Fibroblast of skin of abdomen (primary cell): ENCODE data around the gene PTPN12.
"Not testable (repeated sequence)": the region's sequence is repeated elsewhere in the genome, so short reads cannot be mapped to it uniquely, and the experiment has no call there.

ENCODE experiments used
- DNase-seq: peaks from one replicate; pipeline ENCODE4 v3.0.0-alpha.2; 2013

PTPN12 gene

DNA sequence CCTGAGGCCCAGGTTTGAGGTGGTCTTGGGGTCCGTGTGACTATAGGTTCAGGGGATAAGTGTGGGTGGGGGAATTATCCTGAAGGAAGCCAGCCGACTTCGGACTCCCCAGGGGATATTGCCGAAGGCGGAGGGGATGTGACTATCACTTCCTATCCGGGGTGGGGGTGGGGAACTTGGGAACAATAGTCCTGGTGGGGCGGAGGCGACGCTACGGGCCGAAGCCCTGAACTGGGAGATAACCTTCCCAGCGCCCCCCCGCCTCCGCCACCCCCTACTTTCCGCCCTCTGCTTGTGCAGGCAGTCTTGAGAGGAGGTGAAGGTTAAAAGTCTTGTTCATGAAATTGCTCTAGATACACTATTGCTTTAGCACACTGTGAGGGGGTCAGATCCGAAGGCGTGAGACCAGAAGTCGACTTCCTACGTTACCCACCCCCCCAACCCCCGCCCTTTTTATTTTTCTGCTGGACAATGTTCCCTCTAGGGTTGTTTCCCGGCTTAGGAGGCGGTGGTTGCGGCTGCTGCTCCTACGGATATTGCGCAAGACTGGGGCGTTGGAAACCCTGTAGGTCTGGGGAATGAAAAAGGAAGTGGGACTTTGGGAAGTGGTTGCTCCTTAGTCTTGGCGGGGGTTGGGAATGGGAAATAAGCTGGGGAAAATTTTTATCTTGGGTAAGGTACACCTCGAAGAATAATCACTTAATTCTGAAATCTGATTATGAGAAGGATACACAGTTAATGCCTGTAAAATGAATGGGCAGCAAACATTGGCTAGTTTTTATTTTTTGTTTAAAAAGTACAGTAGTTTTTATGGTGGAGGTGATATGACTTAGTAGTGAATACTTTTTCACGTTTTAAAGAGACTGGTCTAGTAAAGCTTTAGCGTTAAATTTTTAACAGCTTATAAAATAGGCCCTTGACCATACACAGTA lies 1.5 kb downstream of the PTPN12 start:
- DNase-seq, result peak; percentile 94

GRCh38 chr7:77540402-77540822 lies 3.3 kb downstream of the PTPN12 start:
- no peak for DNase-seq

GRCh38 chr7:77540993-77541392 lies 3.9 kb downstream of the PTPN12 start:
- not testable (repeated sequence) for DNase-seq

DNA sequence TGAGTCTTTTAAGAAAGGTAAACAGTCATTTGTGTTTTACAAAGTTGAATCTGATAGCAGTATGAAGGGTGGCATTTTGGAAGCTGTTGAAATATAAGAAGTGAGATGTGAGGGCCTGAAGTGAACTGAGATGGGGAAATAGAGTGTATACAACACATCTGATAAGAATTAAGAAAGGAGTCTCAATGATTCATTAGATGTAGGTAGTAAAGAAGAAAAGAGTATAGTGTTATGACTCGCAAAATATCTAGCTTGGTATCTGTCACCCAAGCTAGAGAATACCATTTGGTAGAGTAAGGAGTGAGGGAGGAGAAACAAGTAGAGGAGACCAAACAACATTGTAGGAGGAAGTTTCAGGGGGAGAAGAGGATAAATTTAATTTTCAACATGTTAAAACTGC lies 5.3 kb downstream of the PTPN12 start:
- DNase-seq, result peak; percentile 53

GRCh38 chr7:77542895-77543294 lies 5.8 kb downstream of the PTPN12 start:
- no peak for DNase-seq

DNA sequence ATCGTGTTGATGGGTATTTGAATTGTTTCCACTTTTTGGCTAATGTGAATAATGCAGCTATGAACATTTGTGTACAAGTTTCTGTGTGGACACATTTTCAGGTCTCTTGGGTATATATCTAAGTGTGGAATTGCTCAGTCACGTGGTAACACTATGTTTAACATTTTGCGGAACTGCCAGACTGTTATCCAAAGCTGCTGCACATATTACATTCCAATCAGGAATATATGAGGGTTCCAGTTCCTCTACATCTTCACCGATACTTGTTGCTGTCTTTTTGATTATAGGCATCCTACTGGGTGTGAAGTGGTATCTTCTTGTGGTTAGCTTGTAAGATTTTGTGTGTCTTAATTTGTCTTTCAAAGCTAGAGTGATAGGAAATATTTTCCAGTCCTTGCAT lies 6.8 kb downstream of the PTPN12 start:
- DNase-seq, result no peak

DNA sequence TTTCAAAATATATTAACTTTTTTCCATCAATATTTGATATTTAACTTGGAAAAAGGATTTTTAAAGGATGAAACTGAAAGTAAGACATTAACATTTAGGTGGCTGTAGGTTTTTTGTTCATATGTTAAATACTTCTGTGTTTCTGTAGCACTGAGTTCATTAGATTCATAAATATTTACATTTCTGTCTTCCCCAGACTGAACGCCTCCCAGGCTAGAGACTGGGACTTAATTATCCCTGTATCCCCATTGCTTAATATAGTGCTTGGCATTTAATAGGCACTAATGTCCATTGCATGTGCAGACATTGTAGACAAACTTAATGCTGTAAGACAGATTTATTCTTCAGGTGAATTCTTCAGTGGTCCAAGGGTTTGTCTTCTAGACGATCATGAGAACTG lies 7.4 kb downstream of the PTPN12 start:
- DNase-seq, result no peak

- no peak for DNase-seq
Measured at GRCh38 chr7:77548206-77548605, 11.1 kb downstream of the PTPN12 start.

DNA sequence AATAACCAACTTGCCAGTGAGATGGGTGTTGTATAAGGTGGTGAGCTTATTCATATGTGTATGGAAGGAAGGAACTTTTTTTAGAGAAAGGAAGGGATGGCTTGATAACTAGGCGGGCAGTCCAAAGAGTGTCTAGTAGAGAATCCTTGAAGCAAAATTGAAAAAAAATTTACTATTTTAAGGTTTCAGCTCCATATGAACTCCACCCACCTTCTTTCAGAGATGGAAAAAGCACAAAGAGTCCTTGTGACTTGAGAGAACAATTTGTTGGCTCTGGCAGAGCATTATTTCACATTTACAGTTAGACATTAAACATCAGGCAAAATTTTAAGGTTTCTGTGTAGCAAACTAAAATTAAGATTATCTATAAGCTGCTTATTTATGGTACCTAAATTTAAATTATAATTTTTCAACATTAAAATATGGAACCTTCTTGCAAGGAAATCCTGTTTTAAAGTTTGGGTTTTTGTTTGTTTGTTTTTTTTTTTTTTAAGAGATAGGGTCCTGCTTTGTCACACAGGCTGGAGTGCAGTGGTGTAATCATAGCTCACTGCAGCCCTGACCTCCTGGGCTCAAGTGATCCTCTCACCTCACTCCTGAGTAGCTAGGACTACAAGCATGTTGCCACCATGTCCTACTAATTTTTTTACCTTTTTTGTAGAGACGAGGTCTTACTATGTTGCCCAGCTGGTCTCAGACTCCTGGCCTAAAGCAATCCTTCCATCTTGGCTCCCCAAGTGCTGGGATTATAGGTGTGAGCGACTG lies 12.2 kb downstream of the PTPN12 start:
- DNase-seq, result no peak

DNA sequence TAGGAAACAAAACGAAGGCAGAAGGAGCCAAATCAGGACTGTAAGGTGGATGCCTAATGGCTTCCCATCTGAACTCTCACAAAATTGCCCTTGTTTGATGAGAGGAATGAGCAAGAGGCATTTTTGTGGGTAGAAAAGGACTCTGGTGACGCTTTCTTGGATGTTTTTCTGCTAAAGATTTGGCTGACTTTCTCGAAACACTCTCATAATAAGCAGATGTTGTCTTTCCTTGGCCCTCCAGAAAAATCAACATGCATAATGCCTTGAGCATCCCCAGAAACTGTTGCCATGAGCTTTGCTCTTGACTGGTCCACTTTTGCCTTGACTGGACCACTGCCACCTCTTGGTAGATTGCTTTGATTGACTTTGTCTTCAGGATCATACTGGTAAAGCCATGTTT lies 13.5 kb downstream of the PTPN12 start:
- DNase-seq, result peak; percentile 79

DNA sequence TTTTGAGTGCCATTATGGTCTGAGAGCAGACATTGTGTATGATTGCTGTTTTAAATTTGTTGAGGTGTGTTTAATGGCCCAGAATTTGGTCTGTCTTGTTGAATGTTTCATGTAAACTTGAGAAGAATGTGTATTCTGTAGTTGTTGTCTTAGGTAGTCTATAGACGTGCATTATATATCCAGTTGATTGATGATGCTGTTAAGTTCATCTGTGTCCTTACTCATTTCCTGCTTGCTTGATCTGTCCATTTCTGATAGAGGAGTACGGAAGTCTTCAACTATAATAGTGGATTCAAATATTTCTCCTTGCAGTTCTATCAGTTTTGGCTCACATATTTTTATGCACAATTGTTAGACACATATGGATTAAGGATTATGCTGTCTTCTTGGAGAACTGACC lies 16.0 kb downstream of the PTPN12 start:
- no peak for DNase-seq

GRCh38 chr7:77558284-77558967 lies 21.3 kb downstream of the PTPN12 start:
- DNase-seq, result no peak

GRCh38 chr7:77561352-77561751 lies 24.3 kb downstream of the PTPN12 start:
- DNase-seq, result no peak

DNA sequence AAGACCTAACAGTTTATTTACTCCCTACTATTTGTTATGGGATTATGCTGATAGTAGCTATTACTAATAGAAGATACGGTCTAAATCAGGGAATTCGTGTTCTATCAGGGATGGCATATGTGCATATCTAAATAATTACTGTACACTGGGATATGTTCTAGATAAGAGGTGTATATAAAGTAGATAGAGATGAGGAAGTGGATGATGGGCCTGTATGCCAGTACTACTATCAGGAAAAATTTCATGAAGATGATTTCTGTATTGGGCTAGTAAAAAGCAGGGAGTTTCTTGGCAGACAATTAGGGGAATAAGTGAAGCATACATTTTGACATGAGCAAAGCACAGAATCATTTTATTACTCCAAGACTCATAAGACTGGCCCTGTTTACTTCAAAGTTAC lies 26.2 kb downstream of the PTPN12 start:
- DNase-seq, result no peak

DNA sequence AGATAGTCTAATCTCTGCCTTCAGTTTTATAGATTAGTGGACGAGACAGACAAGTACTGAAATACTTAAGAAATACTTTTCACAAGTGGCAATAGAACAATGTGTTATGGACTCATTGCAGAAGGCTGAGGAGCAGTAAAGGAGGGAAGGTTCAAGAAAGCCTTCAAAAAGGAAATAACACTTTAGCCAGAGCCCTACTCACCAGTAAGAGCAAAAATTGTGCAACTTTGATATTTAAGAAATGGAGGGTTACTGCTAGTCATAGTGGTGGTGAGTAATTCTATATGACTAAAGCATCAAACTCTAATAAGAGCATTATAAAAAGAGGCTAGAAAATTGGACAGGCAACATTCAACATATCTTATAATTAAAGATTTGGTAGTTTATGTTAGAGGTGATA lies 28.8 kb downstream of the PTPN12 start:
- peak; percentile 70 for DNase-seq

DNA sequence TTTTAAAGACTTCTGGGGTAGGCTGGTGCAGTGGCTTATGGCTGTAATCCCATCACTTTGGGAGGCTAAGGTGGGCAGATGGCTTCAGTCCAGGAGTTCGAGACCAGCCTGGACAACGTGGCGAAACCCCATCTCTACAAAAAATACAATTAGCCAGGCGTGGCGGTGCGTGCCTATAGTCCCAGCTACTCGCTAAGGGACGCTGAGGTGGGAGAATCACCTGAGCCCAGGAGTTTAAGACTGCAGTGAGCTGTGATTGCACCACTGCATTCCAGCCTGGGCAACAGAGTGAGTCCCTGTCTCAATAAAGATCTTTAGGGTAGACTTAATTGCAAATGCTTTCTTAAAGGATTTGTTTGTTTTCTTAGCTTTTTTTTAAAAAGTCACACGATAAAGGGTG lies 29.3 kb downstream of the PTPN12 start:
- no peak for DNase-seq

GRCh38 chr7:77569514-77570232 lies 32.6 kb downstream of the PTPN12 start:
- DNase-seq, result peak; percentile 44

- peak; percentile 82 for DNase-seq
Measured at GRCh38 chr7:77570330-77571011, 33.4 kb downstream of the PTPN12 start.

GRCh38 chr7:77571801-77572200 lies 34.7 kb downstream of the PTPN12 start:
- no peak for DNase-seq

GRCh38 chr7:77575187-77575586 lies 38.1 kb downstream of the PTPN12 start:
- DNase-seq, result no peak

DNA sequence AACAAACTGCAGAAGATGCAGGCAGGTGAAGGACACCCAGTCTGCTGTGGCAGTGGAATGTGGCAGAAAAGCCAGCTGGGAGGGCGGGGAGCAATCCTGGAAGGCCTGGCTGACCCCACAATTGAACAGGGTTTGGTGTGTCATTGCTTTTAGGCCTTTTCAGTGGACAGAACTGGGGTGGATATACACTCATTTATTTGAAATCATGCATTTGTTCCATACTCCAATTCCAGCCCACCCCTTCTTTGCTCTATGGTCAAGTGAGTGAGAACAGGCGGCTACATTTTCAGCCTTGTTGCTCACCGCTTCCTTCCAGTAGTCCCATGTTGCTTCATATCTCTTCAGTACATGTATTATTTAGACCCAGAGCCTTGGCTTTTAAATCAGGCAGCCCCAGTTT lies 39.8 kb downstream of the PTPN12 start:
- no peak for DNase-seq

GRCh38 chr7:77579797-77580196 lies 42.7 kb downstream of the PTPN12 start:
- DNase-seq, result no peak
